H9 (cell line): Measurements from ENCODE around the gene ETV7. TPM values are rescaled to one million over a fixed set of nuclear protein-coding genes. Genes with fewer than 3 reads are reported as not detected.

Experiments used
- DNase-seq: peaks from one replicate; pipeline ENCODE4 v3.0.0-alpha.2; 2017
- H2AFZ ChIP-seq: one replicate; pipeline ENCODE4 v1.6.1; 2013; ENCODE audit warnings: mild to moderate bottlenecking, low read length, control low read depth, moderate library complexity
- H2AK5ac ChIP-seq: 2 replicates; pipeline ENCODE4 v1.6.1; 2013; ENCODE audit warnings: low read length, control low read depth, mixed read lengths; ENCODE audit not compliant: insufficient read length
- H2BK120ac ChIP-seq: one replicate; pipeline ENCODE4 v1.6.1; 2013; ENCODE audit warnings: low read depth, mild to moderate bottlenecking, low read length, control low read depth, inconsistent platforms; ENCODE audit not compliant: poor library complexity, severe bottlenecking
- H2BK12ac ChIP-seq: 2 replicates; pipeline ENCODE4 v1.6.1; 2013; ENCODE audit warnings: low read length, control low read depth, mixed read lengths, low read depth; ENCODE audit not compliant: insufficient read length
- H2BK15ac ChIP-seq: 2 replicates; pipeline ENCODE4 v1.6.1; 2013; ENCODE audit warnings: low read depth, low read length, control low read depth
- H2BK20ac ChIP-seq: one replicate; pipeline ENCODE4 v1.6.1; 2013; ENCODE audit warnings: low read depth, mild to moderate bottlenecking, low read length, control low read depth, inconsistent platforms; ENCODE audit not compliant: poor library complexity, severe bottlenecking
- H2BK5ac ChIP-seq: 2 replicates; pipeline ENCODE4 v1.6.1; 2013; ENCODE audit warnings: low read length, control low read depth, mixed read lengths; ENCODE audit not compliant: insufficient read length
- H3K14ac ChIP-seq: 2 replicates; pipeline ENCODE4 v1.6.1; 2013; ENCODE audit warnings: low read length, control low read depth; ENCODE audit not compliant: insufficient read depth
- H3K18ac ChIP-seq: 2 replicates; pipeline ENCODE4 v1.6.1; 2013; ENCODE audit warnings: low read depth, mild to moderate bottlenecking, mixed read lengths, low read length, control low read depth; ENCODE audit not compliant: insufficient read length
- H3K23ac ChIP-seq: 2 replicates; pipeline ENCODE4 v1.6.1; 2013; ENCODE audit warnings: low read length, control low read depth, mixed read lengths, low read depth; ENCODE audit not compliant: insufficient read length
- H3K23me2 ChIP-seq: 2 replicates; pipeline ENCODE4 v1.6.1; 2013; ENCODE audit warnings: low read depth, mild to moderate bottlenecking, mixed read lengths, low read length, control low read depth; ENCODE audit not compliant: insufficient read length, poor library complexity, severe bottlenecking
- H3K27ac ChIP-seq: 2 replicates; pipeline ENCODE4 v1.5.1; 2013; ENCODE audit warnings: low read length, control low read depth, mixed read lengths, low read depth; ENCODE audit not compliant: insufficient read length
- H3K27me3 ChIP-seq: 2 replicates; pipeline ENCODE4 v1.6.1; 2013; ENCODE audit warnings: low read length, control low read depth, inconsistent platforms; ENCODE audit not compliant: insufficient read depth
- H3K4ac ChIP-seq: 2 replicates; pipeline ENCODE4 v1.6.1; 2013; ENCODE audit warnings: low read depth, mild to moderate bottlenecking, control low read depth, inconsistent platforms, low read length, moderate library complexity
- H3K4me1 ChIP-seq: 2 replicates; pipeline ENCODE4 v1.6.1; 2013; ENCODE audit warnings: low read length, control low read depth, inconsistent platforms; ENCODE audit not compliant: insufficient read depth
- H3K4me2 ChIP-seq: 2 replicates; pipeline ENCODE4 v1.6.1; 2013; ENCODE audit warnings: low read length, control low read depth, mixed read lengths; ENCODE audit not compliant: insufficient read length, insufficient read depth
- H3K56ac ChIP-seq: 2 replicates; pipeline ENCODE4 v1.6.1; 2013; ENCODE audit warnings: low read depth, mild to moderate bottlenecking, mixed read lengths, low read length, control low read depth; ENCODE audit not compliant: insufficient read length
- H3K79me1 ChIP-seq: 2 replicates; pipeline ENCODE4 v1.6.1; 2013; ENCODE audit warnings: low read depth, mild to moderate bottlenecking, moderate library complexity, low read length, control low read depth, inconsistent platforms; ENCODE audit not compliant: insufficient read depth, poor library complexity, severe bottlenecking
- H3K79me2 ChIP-seq: 2 replicates; pipeline ENCODE4 v1.6.1; 2013; ENCODE audit warnings: low read length, control low read depth, inconsistent platforms; ENCODE audit not compliant: insufficient read depth
- H3K9ac ChIP-seq: 2 replicates; pipeline ENCODE4 v1.6.1; 2013; ENCODE audit warnings: low read length, control low read depth, mixed read lengths; ENCODE audit not compliant: insufficient read length; ENCODE audit errors: extremely low read depth
- H3K9me3 ChIP-seq: one replicate; pipeline ENCODE4 v1.6.1; 2013; ENCODE audit warnings: low read depth, low read length, inconsistent platforms; ENCODE audit not compliant: control insufficient read depth
- H3T11ph ChIP-seq: one replicate; pipeline ENCODE4 v1.6.1; 2013; ENCODE audit warnings: mild to moderate bottlenecking, low read length, control low read depth, inconsistent platforms
- H4K20me1 ChIP-seq: one replicate; pipeline ENCODE4 v1.6.1; 2013; ENCODE audit not compliant: control insufficient read depth, insufficient read length, insufficient read depth
- H4K5ac ChIP-seq: 2 replicates; pipeline ENCODE4 v1.6.1; 2013; ENCODE audit warnings: low read depth, mild to moderate bottlenecking, mixed read lengths, low read length, control low read depth; ENCODE audit not compliant: insufficient read length
- H4K8ac ChIP-seq: replicated peaks from 2 replicates; pipeline ENCODE4 v1.6.1; 2013; ENCODE audit warnings: low read length, control low read depth, mixed read lengths, low read depth; ENCODE audit not compliant: insufficient read length
- H4K91ac ChIP-seq: 2 replicates; pipeline ENCODE4 v1.6.1; 2013; ENCODE audit warnings: low read depth, mild to moderate bottlenecking, moderate library complexity, mixed read lengths, low read length, control low read depth; ENCODE audit not compliant: insufficient read length
- H3K27ac Mint-ChIP-seq, 3 experiments: 2 replicates in 2 of 3; 3 replicates in 1 of 3; pipeline ENCODE4 v1.8.0; 2020 to 2021; ENCODE audit warnings: mixed read lengths in 3 of 3, mild to moderate bottlenecking in 1 of 3, moderate library complexity in 1 of 3
- H3K27me3 Mint-ChIP-seq: 2 replicates; pipeline ENCODE4 v1.8.0; 2021; ENCODE audit warnings: low read depth, mild to moderate bottlenecking, moderate library complexity, mixed read lengths
- H3K36me3 Mint-ChIP-seq, 3 experiments: 2 replicates in 2 of 3; 3 replicates in 1 of 3; pipeline ENCODE4 v1.8.0; 2020 to 2021; ENCODE audit warnings: low read depth in 3 of 3, mixed read lengths in 3 of 3; ENCODE audit not compliant: insufficient read depth in 1 of 3
- H3K4me1 Mint-ChIP-seq, 2 experiments: 2 replicates each; pipeline ENCODE4 v1.8.0; 2020; ENCODE audit warnings: mixed read lengths in 2 of 2
- H3K4me3 Mint-ChIP-seq, 2 experiments: 2 replicates in 1 of 2; 3 replicates in 1 of 2; pipeline ENCODE4 v1.8.0; 2020 to 2021; ENCODE audit warnings: mild to moderate bottlenecking in 2 of 2, mixed read lengths in 2 of 2, moderate library complexity in 1 of 2
- H3K9me3 Mint-ChIP-seq, 2 experiments: 2 replicates in 1 of 2; 3 replicates in 1 of 2; pipeline ENCODE4 v1.8.0; 2020; ENCODE audit warnings: mild to moderate bottlenecking in 2 of 2, mixed read lengths in 2 of 2, moderate library complexity in 1 of 2
- WGBS: extraction: QIAGEN DNeasy Blood & Tissue Kit; methylation state at CpG from one replicate; pipeline ENCODE4 v1.1.7; 2013; ENCODE audit warnings: missing lambda C conversion rate, low lambda C conversion rate, mixed read lengths; ENCODE audit not compliant: insufficient read length; ENCODE audit errors: extremely low coverage; 5-methylcytosine and 5-hydroxymethylcytosine counted together
- total RNA-seq: library from RNA; stranded (reverse); gene quantifications from 2 replicates; pipeline ENCODE4 v1.2.1, GENCODE V29; 2021
- TF ChIP-seq, protein P1 (sequence below): fragments of 200-600 bp; sonication (generic); conservative IDR thresholded peaks from 3 replicates; pipeline ENCODE4 v1.8.0; 2021; ENCODE audit warnings: antibody characterized with exemption, mild to moderate bottlenecking

Gene ETV7
- total RNA-seq, 1 experiment from 2014 or later: 0.92 TPM

DNA sequence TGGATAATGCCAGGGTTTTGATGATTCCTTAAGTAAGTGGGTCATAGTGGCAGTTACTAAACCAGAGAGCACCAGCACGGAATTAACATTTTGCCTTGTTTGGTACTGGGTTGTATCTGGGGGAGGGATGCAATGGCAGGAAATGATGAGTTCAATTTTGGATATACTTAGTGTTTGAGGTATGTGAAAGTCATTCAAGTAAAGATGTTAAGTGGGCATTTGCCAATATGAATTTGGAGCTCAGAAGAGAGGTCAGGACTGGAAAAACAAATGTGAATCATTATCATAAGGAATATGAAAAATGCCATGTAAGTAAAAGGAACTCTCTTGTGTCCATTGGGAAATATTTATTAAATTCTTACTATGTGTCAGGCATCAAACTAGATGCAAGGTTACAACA lies 49.0 kb upstream of the ETV7 start:
- no peaks in the 10 kb centered on the region for H3K27me3 Mint-ChIP-seq
- Histone ChIP-seq H3K9ac (no peak overlapping the region), H2BK20ac (no peak overlapping the region), H4K8ac (no peak overlapping the region), H3K4me2 (no peak overlapping the region), H2BK120ac (no peak overlapping the region), H4K5ac (no peak overlapping the region), H3K4me1 (no peaks in the 10 kb centered on the region), H3K27me3 (no peaks in the 10 kb centered on the region), H3K27ac (no peak overlapping the region), H2AFZ (no peak overlapping the region), H3K56ac (no peak overlapping the region), H3K23me2 (no peaks in the 10 kb centered on the region), H3K4ac (no peak overlapping the region), H3K23ac (no peak overlapping the region), H2AK5ac (no peak overlapping the region), H2BK12ac (no peak overlapping the region), H3K9me3 (no peaks in the 10 kb centered on the region), H3K79me2 (no peaks in the 10 kb centered on the region), H2BK15ac (no peak overlapping the region), H2BK5ac (no peak overlapping the region), H4K91ac (no peak overlapping the region), H3K14ac (no peak overlapping the region), H3K18ac (no peak overlapping the region), H3T11ph (no peak overlapping the region), H4K20me1 (no peaks in the 10 kb centered on the region), H3K79me1 (no peaks in the 10 kb centered on the region)
- peaks cover 7% of the 10 kb centered on the region in 2 experiments for H3K4me1 Mint-ChIP-seq
- DNase-seq: no peak
- H3K27ac Mint-ChIP-seq: no peak overlapping the region
- no peak overlapping the region for H3K4me3 Mint-ChIP-seq
- no peaks in the 10 kb centered on the region for H3K36me3 Mint-ChIP-seq
- WGBS: no CpG with 5 or more reads among the region's 1 CpG
- H3K9me3 Mint-ChIP-seq: no peaks in the 10 kb centered on the region
- TF ChIP-seq, protein P1, sequence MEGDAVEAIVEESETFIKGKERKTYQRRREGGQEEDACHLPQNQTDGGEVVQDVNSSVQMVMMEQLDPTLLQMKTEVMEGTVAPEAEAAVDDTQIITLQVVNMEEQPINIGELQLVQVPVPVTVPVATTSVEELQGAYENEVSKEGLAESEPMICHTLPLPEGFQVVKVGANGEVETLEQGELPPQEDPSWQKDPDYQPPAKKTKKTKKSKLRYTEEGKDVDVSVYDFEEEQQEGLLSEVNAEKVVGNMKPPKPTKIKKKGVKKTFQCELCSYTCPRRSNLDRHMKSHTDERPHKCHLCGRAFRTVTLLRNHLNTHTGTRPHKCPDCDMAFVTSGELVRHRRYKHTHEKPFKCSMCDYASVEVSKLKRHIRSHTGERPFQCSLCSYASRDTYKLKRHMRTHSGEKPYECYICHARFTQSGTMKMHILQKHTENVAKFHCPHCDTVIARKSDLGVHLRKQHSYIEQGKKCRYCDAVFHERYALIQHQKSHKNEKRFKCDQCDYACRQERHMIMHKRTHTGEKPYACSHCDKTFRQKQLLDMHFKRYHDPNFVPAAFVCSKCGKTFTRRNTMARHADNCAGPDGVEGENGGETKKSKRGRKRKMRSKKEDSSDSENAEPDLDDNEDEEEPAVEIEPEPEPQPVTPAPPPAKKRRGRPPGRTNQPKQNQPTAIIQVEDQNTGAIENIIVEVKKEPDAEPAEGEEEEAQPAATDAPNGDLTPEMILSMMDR: no peak
